CD4-positive, alpha-beta memory T cell (primary cell): ENCODE results near the gene ALDH1A1. TPM values are rescaled to one million over a fixed set of nuclear protein-coding genes. Genes with fewer than 3 reads are reported as not detected.

ENCODE experiments used
- CTCF ChIA-PET: fragments of 350-600 bp; sonication (Branson Sonifier 250); formaldehyde crosslinking; loops from one replicate; lab custom pipeline; 2021; ENCODE audit warnings: inconsistent platforms; ENCODE audit not compliant: partially characterized antibody; lab: Charles Lee
- POLR2A ChIA-PET: fragments of 350-600 bp; sonication (Branson Sonifier 250); formaldehyde crosslinking; loops from one replicate; lab custom pipeline; 2021; ENCODE audit not compliant: partially characterized antibody; lab: Charles Lee
- DNase-seq, 5 donors: peaks; one replicate each; pipeline versions ENCODE4 v3.0.0 to v3.0.0-alpha.2; 2020 to 2022; ENCODE audit warnings: mixed read lengths in 1 of 5
- H3K27ac ChIP-seq: one replicate; pipeline ENCODE4 v1.7.0; 2013; ENCODE audit warnings: low read depth, low read length
- H3K27me3 ChIP-seq: 2 replicates; pipeline ENCODE4 v1.7.0; 2013; ENCODE audit warnings: mild to moderate bottlenecking, low read length, moderate library complexity; ENCODE audit not compliant: insufficient read depth
- H3K36me3 ChIP-seq: 2 replicates; pipeline ENCODE4 v1.7.0; 2013; ENCODE audit warnings: mild to moderate bottlenecking, low read length, moderate library complexity; ENCODE audit not compliant: insufficient read depth
- H3K4me1 ChIP-seq: 2 replicates; pipeline ENCODE4 v1.7.0; 2013; ENCODE audit warnings: mild to moderate bottlenecking, low read length, moderate library complexity; ENCODE audit not compliant: insufficient read depth
- H3K4me3 ChIP-seq, 2 donors: one replicate each; pipeline ENCODE4 v1.7.0; 2013; ENCODE audit warnings: low read length in 2 of 2, mild to moderate bottlenecking in 1 of 2
- H3K9me3 ChIP-seq, 2 donors: one replicate each; pipeline ENCODE4 v1.7.0; 2013; ENCODE audit warnings: low read length in 2 of 2, control low read depth in 1 of 2; ENCODE audit not compliant: control insufficient read depth in 1 of 2
- H3K27ac Mint-ChIP-seq, 7 donors: one replicate each; pipeline ENCODE4 v1.8.0; 2020 to 2021; ENCODE audit warnings: mixed read lengths in 7 of 7, mild to moderate bottlenecking in 6 of 7, inconsistent platforms in 3 of 7, moderate library complexity in 3 of 7
- H3K27me3 Mint-ChIP-seq, 2 donors: one replicate each; pipeline ENCODE4 v1.8.0; 2020 to 2021; ENCODE audit warnings: mixed read lengths in 2 of 2
- H3K36me3 Mint-ChIP-seq, 2 donors: one replicate each; pipeline ENCODE4 v1.8.0; 2020 to 2021; ENCODE audit warnings: mixed read lengths in 2 of 2, inconsistent platforms in 1 of 2, mild to moderate bottlenecking in 1 of 2
- H3K4me1 Mint-ChIP-seq, 4 donors: one replicate each; pipeline ENCODE4 v1.8.0; 2020 to 2021; ENCODE audit warnings: mixed read lengths in 4 of 4, mild to moderate bottlenecking in 1 of 4
- H3K4me3 Mint-ChIP-seq, 8 donors: one replicate each; pipeline ENCODE4 v1.8.0; 2020 to 2021; ENCODE audit warnings: mixed read lengths in 8 of 8, mild to moderate bottlenecking in 7 of 8, moderate library complexity in 6 of 8, inconsistent platforms in 3 of 8
- H3K9me3 Mint-ChIP-seq, 8 donors: one replicate each; pipeline ENCODE4 v1.8.0; 2020 to 2021; ENCODE audit warnings: mixed read lengths in 8 of 8, mild to moderate bottlenecking in 5 of 8, inconsistent platforms in 3 of 8, moderate library complexity in 1 of 8
- intact Hi-C: fragments of 100-400 bp; cut with micrococcal nuclease; formaldehyde crosslinking; loops from one replicate; pipeline ENCODE4 v1.15.1; 2023
- polyA plus RNA-seq, 2 donors: library from polyadenylated mRNA; unstranded; fragments of 300-500 nt; fragmentation: Illumina TruSeq; gene quantifications; one replicate each; pipeline ENCODE4 v1.2.3, GENCODE V29; 2021
- total RNA-seq, 2 experiments: library from RNA; stranded (reverse); gene quantifications; one replicate each; pipeline ENCODE4 v1.2.3, GENCODE V29; 2021

Gene ALDH1A1
- total and polyA plus RNA-seq, 4 experiments from 2014 or later: 0.44 to 1.2 TPM; not detected in 2

GRCh38 chr9:72880821-72881220 lies 72.0 kb downstream of the ALDH1A1 start:
- Histone ChIP-seq H3K4me1 (no peaks in the 10 kb centered on the region), H3K27ac (no peak overlapping the region), H3K27me3 (no peaks in the 10 kb centered on the region), H3K4me3 (no peak overlapping the region), H3K36me3 (no peaks in the 10 kb centered on the region), H3K9me3 (no peaks in the 10 kb centered on the region)
- Mint-ChIP-seq H3K27me3 (peaks cover 0 to 2% of the 10 kb centered on the region in 2 donors), H3K4me1 (no peaks in the 10 kb centered on the region), H3K9me3 (no peaks in the 10 kb centered on the region), H3K36me3 (no peaks in the 10 kb centered on the region), H3K4me3 (no peak overlapping the region), H3K27ac (no peak overlapping the region)
- intact Hi-C loops: no loop called here
- ChIA-PET CTCF (no interaction called here), POLR2A (no interaction called here)
- no peak for DNase-seq

- H3K9me3 Mint-ChIP-seq: no peaks in the 10 kb centered on the region
- intact Hi-C loops: no loop called here
- no peak overlapping the region for H3K27ac Mint-ChIP-seq
Measured at GRCh38 chr9:72875221-72875620, 77.6 kb downstream of the ALDH1A1 start.

GRCh38 chr9:72874344-72874743 lies 78.5 kb downstream of the ALDH1A1 start:
- Mint-ChIP-seq H3K27ac (no peak overlapping the region), H3K4me3 (no peak overlapping the region), H3K27me3 (peaks cover 2% of the 10 kb centered on the region in 2 donors), H3K9me3 (no peaks in the 10 kb centered on the region), H3K4me1 (no peaks in the 10 kb centered on the region), H3K36me3 (no peaks in the 10 kb centered on the region)
- H3K27me3 ChIP-seq: no peaks in the 10 kb centered on the region
- no peak overlapping the region for H3K4me3 ChIP-seq
- H3K27ac ChIP-seq: no peak overlapping the region
- no peaks in the 10 kb centered on the region for H3K4me1 ChIP-seq
- no peaks in the 10 kb centered on the region for H3K9me3 ChIP-seq
- intact Hi-C loops: no loop called here
- POLR2A ChIA-PET: no interaction called here
- no peak for DNase-seq
- no peaks in the 10 kb centered on the region for H3K36me3 ChIP-seq
- CTCF ChIA-PET: no interaction called here

More at GRCh38 chr9:72875221-72875620, 77.6 kb downstream of the ALDH1A1 start:
- Histone ChIP-seq H3K27ac (no peak overlapping the region), H3K4me3 (no peak overlapping the region), H3K4me1 (no peaks in the 10 kb centered on the region), H3K36me3 (no peaks in the 10 kb centered on the region), H3K9me3 (no peaks in the 10 kb centered on the region), H3K27me3 (no peaks in the 10 kb centered on the region)
- DNase-seq: no peak
- H3K27me3 Mint-ChIP-seq: peaks cover 2% of the 10 kb centered on the region in 2 donors
- H3K4me3 Mint-ChIP-seq: no peak overlapping the region
- H3K4me1 Mint-ChIP-seq: no peaks in the 10 kb centered on the region
- H3K36me3 Mint-ChIP-seq: no peaks in the 10 kb centered on the region
- ChIA-PET POLR2A (no interaction called here), CTCF (no interaction called here)

GRCh38 chr9:72873456-72873855 lies 79.4 kb downstream of the ALDH1A1 start:
- H3K9me3 Mint-ChIP-seq: no peaks in the 10 kb centered on the region
- H3K36me3 ChIP-seq: no peaks in the 10 kb centered on the region
- no peaks in the 10 kb centered on the region for H3K27me3 ChIP-seq
- peaks cover 2 to 4% of the 10 kb centered on the region in 2 donors for H3K27me3 Mint-ChIP-seq
- no peaks in the 10 kb centered on the region for H3K4me1 Mint-ChIP-seq
- H3K27ac Mint-ChIP-seq: no peak overlapping the region
- H3K27ac ChIP-seq: no peak overlapping the region
- POLR2A ChIA-PET: no interaction called here
- H3K4me1 ChIP-seq: no peaks in the 10 kb centered on the region
- no peak for DNase-seq
- no peaks in the 10 kb centered on the region for H3K9me3 ChIP-seq
- no peaks in the 10 kb centered on the region for H3K36me3 Mint-ChIP-seq
- no peak overlapping the region for H3K4me3 ChIP-seq
- H3K4me3 Mint-ChIP-seq: no peak overlapping the region
- intact Hi-C loops: no loop called here
- CTCF ChIA-PET: no interaction called here

- ChIA-PET POLR2A (no interaction called here), CTCF (no interaction called here)
- Mint-ChIP-seq H3K9me3 (peaks cover 0 to 2% (median 0%) of the 10 kb centered on the region in 8 donors), H3K4me1 (no peaks in the 10 kb centered on the region), H3K27ac (no peak overlapping the region), H3K27me3 (peaks cover 4% of the 10 kb centered on the region in 2 donors), H3K4me3 (no peak overlapping the region), H3K36me3 (no peaks in the 10 kb centered on the region)
- Histone ChIP-seq H3K36me3 (no peaks in the 10 kb centered on the region), H3K9me3 (no peaks in the 10 kb centered on the region), H3K4me1 (no peaks in the 10 kb centered on the region), H3K4me3 (no peak overlapping the region), H3K27me3 (no peaks in the 10 kb centered on the region), H3K27ac (no peak overlapping the region)
- DNase-seq: no peak
- intact Hi-C loops: no loop called here
Measured at GRCh38 chr9:72872718-72873117, 80.1 kb downstream of the ALDH1A1 start.

GRCh38 chr9:72871685-72872084 lies 81.2 kb downstream of the ALDH1A1 start:
- no peak overlapping the region for H3K27ac Mint-ChIP-seq
- intact Hi-C loops: no loop called here
- Histone ChIP-seq H3K9me3 (no peaks in the 10 kb centered on the region), H3K27ac (no peak overlapping the region), H3K36me3 (no peaks in the 10 kb centered on the region), H3K27me3 (no peaks in the 10 kb centered on the region), H3K4me3 (no peak overlapping the region), H3K4me1 (no peaks in the 10 kb centered on the region)
- H3K4me1 Mint-ChIP-seq: no peaks in the 10 kb centered on the region
- peaks cover 4% of the 10 kb centered on the region in 2 donors for H3K27me3 Mint-ChIP-seq
- POLR2A ChIA-PET: no interaction called here
- no peak for DNase-seq
- H3K36me3 Mint-ChIP-seq: no peaks in the 10 kb centered on the region
- no peak overlapping the region for H3K4me3 Mint-ChIP-seq
- peaks cover 0 to 4% (median under 1%) of the 10 kb centered on the region in 8 donors for H3K9me3 Mint-ChIP-seq
- CTCF ChIA-PET: no interaction called here

GRCh38 chr9:72864327-72864726 lies 88.5 kb downstream of the ALDH1A1 start:
- intact Hi-C loops: no loop called here
- peaks cover 1 to 3% of the 10 kb centered on the region in 2 donors for H3K27me3 Mint-ChIP-seq
- H3K36me3 Mint-ChIP-seq: no peaks in the 10 kb centered on the region
- no peak for DNase-seq
- POLR2A ChIA-PET: no interaction called here
- no peak overlapping the region for H3K27ac ChIP-seq
- no peak overlapping the region for H3K4me3 Mint-ChIP-seq
- no peak overlapping the region for H3K4me3 ChIP-seq
- H3K27me3 ChIP-seq: no peaks in the 10 kb centered on the region
- H3K27ac Mint-ChIP-seq: no peak overlapping the region
- CTCF ChIA-PET: no interaction called here
- no peaks in the 10 kb centered on the region for H3K9me3 ChIP-seq
- H3K4me1 ChIP-seq: no peaks in the 10 kb centered on the region
- H3K36me3 ChIP-seq: no peaks in the 10 kb centered on the region
- peaks cover 0 to 4% (median 2%) of the 10 kb centered on the region in 8 donors for H3K9me3 Mint-ChIP-seq
- no peaks in the 10 kb centered on the region for H3K4me1 Mint-ChIP-seq
